ACC112 (cell line): Measurements from ENCODE around the gene EPB42.

Experiments
- H2AFZ ChIP-seq: fragments of 200-600 bp; sonication (generic); one replicate; pipeline ENCODE4 v1.6.0; 2017; ENCODE audit warnings: antibody characterized with exemption, low read length; ENCODE audit not compliant: unreplicated experiment
- H3K27ac ChIP-seq: fragments of 200-600 bp; sonication (generic); 2 replicates; pipeline ENCODE4 v1.5.1; 2014; ENCODE audit warnings: low read depth, mild to moderate bottlenecking, antibody characterized with exemption, low read length, moderate library complexity
- H3K27me3 ChIP-seq: fragments of 200-600 bp; sonication (generic); 2 replicates; pipeline ENCODE4 v1.6.1; 2014; ENCODE audit warnings: mild to moderate bottlenecking, antibody characterized with exemption, low read length, moderate library complexity, mixed read lengths; ENCODE audit not compliant: insufficient read depth
- H3K36me3 ChIP-seq: fragments of 200-600 bp; sonication (generic); 2 replicates; pipeline ENCODE4 v1.6.1; 2016; ENCODE audit warnings: mild to moderate bottlenecking, antibody characterized with exemption, low read length, moderate library complexity, mixed read lengths; ENCODE audit not compliant: insufficient read depth
- H3K4me1 ChIP-seq: fragments of 200-600 bp; sonication (generic); one replicate; pipeline ENCODE4 v1.6.1; 2016; ENCODE audit warnings: low read length, mixed read lengths; ENCODE audit not compliant: insufficient read depth, unreplicated experiment, control insufficient read depth
- H3K4me3 ChIP-seq: fragments of 200-600 bp; sonication (generic); 2 replicates; pipeline ENCODE4 v1.5.1; 2014; ENCODE audit warnings: mild to moderate bottlenecking, low read depth, low read length
- H3K79me2 ChIP-seq: fragments of 200-600 bp; sonication (generic); one replicate; pipeline ENCODE4 v1.6.0; 2016; ENCODE audit warnings: low read length; ENCODE audit not compliant: control insufficient read depth, unreplicated experiment, insufficient read depth

Gene EPB42

GRCh38 chr15:43220991-43221403 lies at the start of gene EPB42:
Gene EPB42 (minus strand): TSS chr15:43221018. CDS start chr15:43220825, 193 bp downstream.
- H2AFZ ChIP-seq, result no peak within 1 kb of the TSS
- no peaks in the 10 kb centered on the region for H3K36me3 ChIP-seq
- no peak within 1 kb of the TSS for H3K27ac ChIP-seq
- no peaks in the 10 kb centered on the region for H3K79me2 ChIP-seq
- H3K27me3 ChIP-seq, result peaks cover 30% of the 10 kb centered on the region
- H3K4me3 ChIP-seq, result no peak within 1 kb of the TSS
- no peaks in the 10 kb centered on the region for H3K4me1 ChIP-seq

GRCh38 chr15:43270113-43270665 lies 49.4 kb upstream of the EPB42 start:
- H3K27me3 ChIP-seq, result peaks cover 66% of the 10 kb centered on the region
- no peak overlapping the region for H3K27ac ChIP-seq
- H3K4me3 ChIP-seq, result no peak overlapping the region
- H3K79me2 ChIP-seq, result no peaks in the 10 kb centered on the region
- no peak overlapping the region for H2AFZ ChIP-seq
- H3K36me3 ChIP-seq, result no peaks in the 10 kb centered on the region
- H3K4me1 ChIP-seq, result no peaks in the 10 kb centered on the region

GRCh38 chr15:43268111-43269105 lies 47.6 kb upstream of the EPB42 start:
- H3K36me3 ChIP-seq, result no peaks in the 10 kb centered on the region
- no peak overlapping the region for H3K4me3 ChIP-seq
- H2AFZ ChIP-seq, result no peak overlapping the region
- no peaks in the 10 kb centered on the region for H3K4me1 ChIP-seq
- no peak overlapping the region for H3K27ac ChIP-seq
- H3K79me2 ChIP-seq, result no peaks in the 10 kb centered on the region
- peaks cover 83% of the 10 kb centered on the region for H3K27me3 ChIP-seq

GRCh38 chr15:43267439-43267838 lies 46.6 kb upstream of the EPB42 start:
- H3K4me3 ChIP-seq, result no peak overlapping the region
- H3K79me2 ChIP-seq, result no peaks in the 10 kb centered on the region

GRCh38 chr15:43266834-43267233 lies 46.0 kb upstream of the EPB42 start, which contains the start of gene TGM5:
Gene TGM5 (minus strand): TSS chr15:43266928. CDS start chr15:43266849, 79 bp downstream.
- H3K36me3 ChIP-seq, result no peaks in the 10 kb centered on the region
- no peaks in the 10 kb centered on the region for H3K4me1 ChIP-seq
- peaks cover 95% of the 10 kb centered on the region for H3K27me3 ChIP-seq
- no peak within 1 kb of the TSS for H3K4me3 ChIP-seq
- no peak within 1 kb of the TSS for H3K27ac ChIP-seq
- H2AFZ ChIP-seq, result no peak within 1 kb of the TSS
- no peaks in the 10 kb centered on the region for H3K79me2 ChIP-seq

More at GRCh38 chr15:43267439-43267838, 46.6 kb upstream of the EPB42 start:
- no peak overlapping the region for H3K27ac ChIP-seq
- no peaks in the 10 kb centered on the region for H3K4me1 ChIP-seq
- no peak overlapping the region for H2AFZ ChIP-seq
- H3K36me3 ChIP-seq, result no peaks in the 10 kb centered on the region
- H3K27me3 ChIP-seq, result peaks cover 93% of the 10 kb centered on the region

- Histone ChIP-seq H3K79me2 (no peaks in the 10 kb centered on the region), H3K27ac (no peak overlapping the region), H3K4me1 (no peaks in the 10 kb centered on the region), H3K4me3 (no peak overlapping the region), H3K27me3 (peaks cover 98% of the 10 kb centered on the region), H2AFZ (no peak overlapping the region), H3K36me3 (no peaks in the 10 kb centered on the region)
Measured at GRCh38 chr15:43266386-43266785, 45.6 kb upstream of the EPB42 start.

- Histone ChIP-seq H2AFZ (no peak overlapping the region), H3K4me3 (no peak overlapping the region), H3K79me2 (no peaks in the 10 kb centered on the region), H3K4me1 (no peaks in the 10 kb centered on the region), H3K27me3 (peaks cover 88% of the 10 kb centered on the region), H3K36me3 (no peaks in the 10 kb centered on the region), H3K27ac (no peak overlapping the region)
Measured at GRCh38 chr15:43260011-43260615, 39.3 kb upstream of the EPB42 start.

GRCh38 chr15:43258781-43259180 lies 38.0 kb upstream of the EPB42 start:
- H2AFZ ChIP-seq, result no peak overlapping the region
- H3K36me3 ChIP-seq, result no peaks in the 10 kb centered on the region
- H3K27me3 ChIP-seq, result peaks cover 83% of the 10 kb centered on the region
- no peaks in the 10 kb centered on the region for H3K79me2 ChIP-seq
- no peak overlapping the region for H3K4me3 ChIP-seq
- no peak overlapping the region for H3K27ac ChIP-seq
- no peaks in the 10 kb centered on the region for H3K4me1 ChIP-seq

- Histone ChIP-seq H3K79me2 (no peaks in the 10 kb centered on the region), H3K36me3 (no peaks in the 10 kb centered on the region), H3K27me3 (peaks cover 71% of the 10 kb centered on the region), H3K4me1 (no peaks in the 10 kb centered on the region), H2AFZ (no peak overlapping the region), H3K4me3 (no peak overlapping the region), H3K27ac (no peak overlapping the region)
Measured at GRCh38 chr15:43256341-43256740, 35.5 kb upstream of the EPB42 start.

- H3K27me3 ChIP-seq, result peaks cover 64% of the 10 kb centered on the region
- no peak overlapping the region for H3K4me3 ChIP-seq
- H3K36me3 ChIP-seq, result no peaks in the 10 kb centered on the region
- no peak overlapping the region for H3K27ac ChIP-seq
- H3K79me2 ChIP-seq, result no peaks in the 10 kb centered on the region
- no peak overlapping the region for H2AFZ ChIP-seq
- H3K4me1 ChIP-seq, result no peaks in the 10 kb centered on the region
Measured at GRCh38 chr15:43255376-43255775, 34.6 kb upstream of the EPB42 start.
